NOMO-1 (cell line): ENCODE data around the gene FCHO1.
A peak's percentile ranks its signal among the peaks of the same experiment; 100 is the strongest.

Experiments used
- DNase-seq, 2 experiments: peaks; one replicate each; lab custom pipeline; 2025; ENCODE audit not compliant: unreplicated experiment in 2 of 2; lab: John Stamatoyannopoulos, UW

The FCHO1 gene, protein sequence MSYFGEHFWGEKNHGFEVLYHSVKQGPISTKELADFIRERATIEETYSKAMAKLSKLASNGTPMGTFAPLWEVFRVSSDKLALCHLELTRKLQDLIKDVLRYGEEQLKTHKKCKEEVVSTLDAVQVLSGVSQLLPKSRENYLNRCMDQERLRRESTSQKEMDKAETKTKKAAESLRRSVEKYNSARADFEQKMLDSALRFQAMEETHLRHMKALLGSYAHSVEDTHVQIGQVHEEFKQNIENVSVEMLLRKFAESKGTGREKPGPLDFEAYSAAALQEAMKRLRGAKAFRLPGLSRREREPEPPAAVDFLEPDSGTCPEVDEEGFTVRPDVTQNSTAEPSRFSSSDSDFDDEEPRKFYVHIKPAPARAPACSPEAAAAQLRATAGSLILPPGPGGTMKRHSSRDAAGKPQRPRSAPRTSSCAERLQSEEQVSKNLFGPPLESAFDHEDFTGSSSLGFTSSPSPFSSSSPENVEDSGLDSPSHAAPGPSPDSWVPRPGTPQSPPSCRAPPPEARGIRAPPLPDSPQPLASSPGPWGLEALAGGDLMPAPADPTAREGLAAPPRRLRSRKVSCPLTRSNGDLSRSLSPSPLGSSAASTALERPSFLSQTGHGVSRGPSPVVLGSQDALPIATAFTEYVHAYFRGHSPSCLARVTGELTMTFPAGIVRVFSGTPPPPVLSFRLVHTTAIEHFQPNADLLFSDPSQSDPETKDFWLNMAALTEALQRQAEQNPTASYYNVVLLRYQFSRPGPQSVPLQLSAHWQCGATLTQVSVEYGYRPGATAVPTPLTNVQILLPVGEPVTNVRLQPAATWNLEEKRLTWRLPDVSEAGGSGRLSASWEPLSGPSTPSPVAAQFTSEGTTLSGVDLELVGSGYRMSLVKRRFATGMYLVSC

GRCh38 chr19:17751103-17751911, at the start of gene FCHO1:
Gene FCHO1, plus strand, starts transcription at chr19:17751477. Its CDS starts 3,688 bp downstream, at chr19:17755165.
- DNase-seq = peak; percentile 75 to 82

DNA sequence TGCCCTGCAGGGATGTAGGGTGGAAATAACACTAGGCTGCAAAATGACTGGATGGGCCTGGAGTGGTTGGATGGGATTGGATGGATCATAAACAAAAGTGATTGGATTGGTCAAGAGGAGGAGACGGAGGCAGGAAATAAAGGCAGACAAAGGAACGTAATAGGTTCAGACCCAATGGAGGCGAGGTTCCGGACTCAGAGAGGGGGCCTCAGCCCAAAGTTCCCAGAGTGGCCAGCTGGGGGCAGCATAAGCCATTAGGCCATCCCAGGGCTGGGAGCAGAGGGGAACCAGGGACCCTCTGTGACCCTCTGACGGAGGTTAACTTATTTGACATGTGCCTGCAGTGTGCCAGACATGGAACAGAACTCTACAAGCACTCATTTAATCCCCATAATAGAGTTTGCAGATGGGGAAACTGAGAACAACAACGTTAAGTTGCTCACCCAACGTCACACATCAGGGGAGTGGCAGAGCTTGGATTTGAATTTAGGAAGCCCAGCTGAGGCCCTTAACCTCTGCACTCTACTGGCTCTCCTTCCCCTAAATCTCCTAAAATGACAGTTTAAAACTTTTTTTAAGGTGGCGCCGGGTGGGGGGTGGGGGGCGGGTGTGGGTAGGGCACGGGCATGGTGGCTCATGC, 47.3 kb upstream of the FCHO1 start:
- DNase-seq = peak; percentile 26 to 37

- DNase-seq = no peak
Measured at GRCh38 chr19:17706750-17707181, 44.5 kb upstream of the FCHO1 start.

DNA sequence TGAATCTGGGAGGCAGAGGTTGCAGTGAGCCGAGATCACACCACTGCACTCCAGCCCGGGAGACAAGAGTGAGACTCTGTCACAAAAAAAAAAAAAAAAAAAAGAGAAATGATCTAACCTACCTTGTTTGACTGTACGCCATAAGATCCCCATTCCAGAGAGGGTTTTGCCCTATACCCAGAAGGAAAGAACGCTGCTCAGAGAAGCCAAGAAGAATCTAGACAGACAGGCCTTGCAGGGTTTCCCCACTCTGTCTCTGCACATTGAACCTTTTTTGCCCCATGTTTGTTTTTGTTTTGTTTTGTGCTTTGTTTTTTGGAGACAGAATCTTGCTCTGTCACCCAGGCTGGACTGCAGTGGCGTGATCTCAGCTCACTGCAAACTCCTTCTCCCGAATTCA, 39.4 kb upstream of the FCHO1 start:
- no peak for DNase-seq

DNA sequence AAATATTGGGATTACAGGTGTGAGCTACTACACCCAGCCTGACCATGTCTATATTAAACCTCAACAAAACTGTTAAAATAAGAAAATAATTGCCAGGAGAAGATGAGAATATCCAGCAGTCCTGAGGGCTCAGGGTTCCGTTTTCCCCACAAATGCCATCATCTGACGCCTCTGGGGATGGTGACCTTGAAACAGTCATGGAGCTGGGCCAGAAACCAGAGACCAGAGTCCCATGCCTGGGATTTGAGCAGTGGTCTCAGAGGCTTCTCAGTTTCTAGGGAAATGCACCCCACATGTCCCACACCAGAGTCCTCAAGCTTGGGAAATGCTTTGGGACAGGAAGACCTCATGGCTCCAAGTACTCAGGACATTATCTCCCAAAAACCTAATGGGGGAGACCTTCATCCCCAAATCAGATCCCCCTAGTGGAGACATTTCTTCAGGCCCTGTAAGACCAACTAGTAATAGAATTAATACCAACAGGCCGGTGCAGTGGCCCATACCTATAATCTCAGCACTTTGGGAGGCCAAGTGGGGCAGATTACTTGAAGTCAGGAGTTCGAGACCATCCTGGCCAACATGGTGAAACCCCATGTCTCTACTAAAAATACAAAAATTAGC, 34.9 kb upstream of the FCHO1 start:
- DNase-seq = no peak

GRCh38 chr19:17718550-17718946, 32.7 kb upstream of the FCHO1 start:
- DNase-seq = peak in 1 of 2 experiments; percentile 12

DNA sequence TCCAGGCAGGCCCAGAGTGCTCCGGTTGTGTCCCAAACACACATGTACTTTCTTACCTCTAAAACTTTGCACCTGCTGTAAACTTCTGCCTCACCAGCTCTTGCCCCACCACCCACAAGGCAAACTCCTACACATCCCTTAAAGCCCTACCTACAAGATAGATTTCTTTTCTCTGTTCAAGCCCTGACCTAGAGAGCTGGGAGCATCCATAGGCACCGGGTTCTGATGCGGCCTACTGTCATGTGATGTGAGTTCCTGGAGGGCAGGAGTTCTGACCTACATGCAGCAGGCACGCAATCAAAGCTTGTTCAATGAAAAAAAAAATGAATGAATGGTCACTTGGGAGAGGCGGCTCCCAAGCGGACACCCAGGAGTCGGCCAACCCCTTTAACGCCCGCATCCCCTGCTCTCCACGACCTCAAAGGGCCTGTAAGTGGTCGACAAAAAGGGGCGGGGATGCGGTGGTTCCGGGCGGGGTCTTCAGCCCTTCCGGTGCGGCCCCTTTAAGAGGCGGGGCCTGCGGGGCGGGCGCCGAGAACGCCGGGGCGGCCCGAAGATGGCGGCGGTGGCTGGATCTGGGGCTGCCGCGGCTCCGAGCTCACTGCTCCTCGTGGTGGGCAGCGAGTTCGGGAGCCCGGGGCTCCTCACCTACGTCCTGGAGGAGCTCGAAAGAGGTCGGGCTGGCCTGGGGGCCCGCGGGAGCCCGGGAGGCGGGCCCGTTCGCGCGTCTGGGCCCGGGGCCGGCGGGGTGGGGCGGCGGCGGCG, 32.1 kb upstream of the FCHO1 start, which contains the start of gene MAP1S:
MAP1S (plus strand) TSS at position 534 of the 765 bp plus-strand sequence; CDS start at position 557, 23 bp downstream.
- DNase-seq = peak; percentile 22 to 67

DNA sequence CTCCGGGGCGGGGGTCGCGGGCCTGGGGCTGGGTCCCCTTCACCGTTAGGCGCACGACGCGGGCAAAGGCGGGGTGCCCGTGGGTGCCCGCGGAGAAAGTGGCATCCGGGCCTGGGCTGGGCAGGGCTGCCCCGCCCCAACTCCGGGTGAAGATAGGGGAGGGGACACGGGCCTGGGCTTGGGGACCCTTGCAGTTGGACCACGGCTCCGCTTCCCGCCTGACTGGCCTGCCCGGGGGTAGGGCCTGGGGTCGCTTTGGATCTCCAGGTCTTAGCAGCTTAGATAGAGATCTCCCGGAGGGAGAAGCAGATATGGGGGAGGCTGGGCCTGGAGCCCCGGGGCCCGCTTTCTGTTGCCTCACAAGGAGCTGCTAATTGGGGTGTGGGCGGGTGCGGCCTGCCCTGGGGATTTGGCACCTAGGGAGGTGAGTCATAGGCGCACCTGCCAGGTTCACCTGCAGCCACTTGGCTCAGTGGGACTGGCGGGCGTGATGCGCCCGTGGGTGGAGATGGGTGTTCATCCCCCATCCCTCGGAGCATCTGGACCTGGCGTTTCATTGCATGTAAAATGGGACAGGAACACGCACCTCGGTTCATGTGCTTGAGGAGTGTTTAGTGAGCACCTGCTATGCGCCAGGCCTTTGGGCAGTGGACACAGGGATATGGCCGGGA, 31.4 kb upstream of the FCHO1 start:
- DNase-seq = no peak

- no peak for DNase-seq
Measured at GRCh38 chr19:17720440-17720839, 30.8 kb upstream of the FCHO1 start.

GRCh38 chr19:17721111-17721628, 30.1 kb upstream of the FCHO1 start:
- no peak for DNase-seq

- DNase-seq = peak in 1 of 2 experiments; percentile 17
Measured at GRCh38 chr19:17721821-17722220, 29.5 kb upstream of the FCHO1 start.

GRCh38 chr19:17722655-17723240, 28.5 kb upstream of the FCHO1 start:
- DNase-seq = no peak

DNA sequence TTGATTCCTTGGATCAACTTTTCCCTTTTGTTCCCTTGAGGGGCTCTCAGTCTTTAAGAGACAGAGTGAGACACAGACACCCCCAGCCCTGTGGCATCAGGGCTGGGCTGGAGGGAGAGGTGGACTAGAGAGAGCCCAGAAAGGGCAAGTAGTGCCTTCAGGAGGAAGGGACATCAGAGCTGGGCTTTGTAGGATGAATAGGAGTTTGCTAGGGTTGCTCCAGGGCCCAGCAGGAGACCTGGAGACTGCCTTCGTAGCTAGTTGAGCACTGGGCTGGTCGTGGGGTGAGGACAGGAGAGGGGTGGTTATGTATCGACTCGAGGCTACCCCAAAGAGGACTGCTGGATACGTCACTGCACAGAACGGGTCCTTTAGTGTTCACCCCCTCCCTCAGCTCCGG, 26.6 kb upstream of the FCHO1 start:
- no peak for DNase-seq

DNA sequence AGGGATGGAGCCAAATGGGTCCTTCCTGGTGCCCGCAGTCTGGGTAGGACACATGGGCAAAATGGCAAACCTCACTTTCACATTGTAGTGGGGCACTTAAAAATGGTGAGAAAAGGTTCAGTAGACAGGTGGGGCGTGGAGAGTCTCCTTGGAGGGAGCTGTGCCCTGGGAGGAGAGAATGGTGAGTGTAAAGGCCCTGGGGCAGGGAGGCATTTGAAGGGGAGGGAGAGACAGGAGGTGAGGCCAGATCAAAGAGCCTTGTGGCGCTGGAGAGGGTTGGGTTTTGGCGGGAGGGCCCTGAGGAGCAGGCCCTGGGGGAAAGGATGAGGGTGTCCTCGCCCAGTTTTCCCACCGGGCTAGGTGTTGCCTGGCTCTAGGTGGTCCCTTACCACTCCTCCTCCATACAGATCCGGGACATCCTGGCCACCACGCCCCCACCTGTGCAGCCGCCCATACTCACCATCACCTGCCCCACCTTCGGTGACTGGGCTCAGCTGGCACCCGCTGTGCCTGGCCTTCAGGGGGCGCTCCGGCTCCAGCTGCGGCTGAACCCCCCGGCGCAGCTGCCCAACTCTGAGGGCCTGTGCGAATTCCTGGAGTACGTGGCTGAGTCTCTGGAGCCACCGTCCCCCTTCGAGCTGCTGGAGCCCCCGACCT, 25.7 kb upstream of the FCHO1 start:
- no peak for DNase-seq

DNA sequence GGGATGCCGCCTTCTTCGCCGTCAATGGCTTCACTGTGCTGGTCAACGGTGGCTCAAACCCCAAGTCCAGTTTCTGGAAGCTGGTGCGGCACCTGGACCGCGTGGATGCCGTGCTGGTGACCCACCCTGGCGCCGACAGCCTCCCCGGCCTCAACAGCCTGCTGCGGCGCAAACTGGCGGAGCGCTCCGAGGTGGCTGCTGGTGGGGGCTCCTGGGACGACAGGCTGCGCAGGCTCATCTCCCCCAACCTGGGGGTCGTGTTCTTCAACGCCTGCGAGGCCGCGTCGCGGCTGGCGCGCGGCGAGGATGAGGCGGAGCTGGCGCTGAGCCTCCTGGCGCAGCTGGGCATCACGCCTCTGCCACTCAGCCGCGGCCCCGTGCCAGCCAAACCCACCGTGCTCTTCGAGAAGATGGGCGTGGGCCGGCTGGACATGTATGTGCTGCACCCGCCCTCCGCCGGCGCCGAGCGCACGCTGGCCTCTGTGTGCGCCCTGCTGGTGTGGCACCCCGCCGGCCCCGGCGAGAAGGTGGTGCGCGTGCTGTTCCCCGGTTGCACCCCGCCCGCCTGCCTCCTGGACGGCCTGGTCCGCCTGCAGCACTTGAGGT, 25.0 kb upstream of the FCHO1 start:
- no peak for DNase-seq

DNA sequence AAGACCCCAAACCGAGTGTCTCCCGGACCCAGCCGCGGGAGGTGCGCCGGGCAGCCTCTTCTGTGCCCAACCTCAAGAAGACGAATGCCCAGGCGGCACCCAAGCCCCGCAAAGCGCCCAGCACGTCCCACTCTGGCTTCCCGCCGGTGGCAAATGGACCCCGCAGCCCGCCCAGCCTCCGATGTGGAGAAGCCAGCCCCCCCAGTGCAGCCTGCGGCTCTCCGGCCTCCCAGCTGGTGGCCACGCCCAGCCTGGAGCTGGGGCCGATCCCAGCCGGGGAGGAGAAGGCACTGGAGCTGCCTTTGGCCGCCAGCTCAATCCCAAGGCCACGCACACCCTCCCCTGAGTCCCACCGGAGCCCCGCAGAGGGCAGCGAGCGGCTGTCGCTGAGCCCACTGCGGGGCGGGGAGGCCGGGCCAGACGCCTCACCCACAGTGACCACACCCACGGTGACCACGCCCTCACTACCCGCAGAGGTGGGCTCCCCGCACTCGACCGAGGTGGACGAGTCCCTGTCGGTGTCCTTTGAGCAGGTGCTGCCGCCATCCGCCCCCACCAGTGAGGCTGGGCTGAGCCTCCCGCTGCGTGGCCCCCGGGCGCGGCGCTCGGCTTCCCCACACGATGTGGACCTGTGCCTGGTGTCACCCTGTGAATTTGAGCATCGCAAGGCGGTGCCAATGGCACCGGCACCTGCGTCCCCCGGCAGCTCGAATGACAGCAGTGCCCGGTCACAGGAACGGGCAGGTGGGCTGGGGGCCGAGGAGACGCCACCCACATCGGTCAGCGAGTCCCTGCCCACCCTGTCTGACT, 24.1 kb upstream of the FCHO1 start:
- DNase-seq = no peak
